Neural cell (in vitro differentiated cells): ENCODE measurements around the gene SP6. TPM values are rescaled to one million over a fixed set of nuclear protein-coding genes. Genes with fewer than 3 reads are reported as not detected.

Source experiments
- H2AFZ ChIP-seq: fragments of 200-600, 300-800 bp; sonication (generic), shearing (Covaris generic); 2 replicates; pipeline ENCODE4 v1.6.0; 2014; ENCODE audit warnings: low read depth, mild to moderate bottlenecking, antibody characterized with exemption, low read length, moderate library complexity
- H3F3A ChIP-seq: fragments of 200-600 bp; shearing (Covaris generic); 2 replicates; pipeline ENCODE4 v1.6.1; 2016; ENCODE audit warnings: mild to moderate bottlenecking, moderate library complexity, mixed read lengths, antibody characterized with exemption, low read length; ENCODE audit not compliant: insufficient read depth, poor library complexity, severe bottlenecking
- H3K27ac ChIP-seq: fragments of 200-600, 300-800 bp; sonication (generic), shearing (Covaris generic); 2 replicates; pipeline ENCODE4 v1.5.1; 2014; ENCODE audit warnings: mild to moderate bottlenecking, low read length, moderate library complexity
- H3K27me3 ChIP-seq: fragments of 300-800, 200-600 bp; sonication (generic), shearing (Covaris generic); 2 replicates; pipeline ENCODE4 v1.6.0; 2014; ENCODE audit warnings: mild to moderate bottlenecking, low read depth, low read length, moderate library complexity; ENCODE audit not compliant: insufficient read depth
- H3K36me3 ChIP-seq: fragments of 300-800, 200-600 bp; sonication (generic), shearing (Covaris generic); 2 replicates; pipeline ENCODE4 v1.5.1; 2014; ENCODE audit warnings: mild to moderate bottlenecking, antibody characterized with exemption, low read length, moderate library complexity; ENCODE audit not compliant: insufficient read depth
- H3K4me2 ChIP-seq: fragments of 300-800, 200-600 bp; sonication (generic), shearing (Covaris generic); 2 replicates; pipeline ENCODE4 v1.6.0; 2014; ENCODE audit warnings: mild to moderate bottlenecking, low read length
- H3K4me3 ChIP-seq: fragments of 300-800, 200-600 bp; sonication (generic), shearing (Covaris generic); 2 replicates; pipeline ENCODE4 v1.5.1; 2014; ENCODE audit warnings: mild to moderate bottlenecking, low read length, moderate library complexity
- H3K79me2 ChIP-seq: fragments of 200-600 bp; shearing (Covaris generic); replicated peaks from 2 replicates; pipeline ENCODE4 v1.6.0; 2014; ENCODE audit warnings: mild to moderate bottlenecking, low read length, moderate library complexity; ENCODE audit not compliant: insufficient read depth
- H3K9ac ChIP-seq: fragments of 300-800, 200-600 bp; sonication (generic), shearing (Covaris generic); 2 replicates; pipeline ENCODE4 v1.6.1; 2016; ENCODE audit warnings: mild to moderate bottlenecking, low read length, mixed read lengths
- H3K9me2 ChIP-seq: fragments of 200-600 bp; shearing (Covaris generic); 2 replicates; pipeline ENCODE4 v1.6.1; 2016; ENCODE audit warnings: mild to moderate bottlenecking, low read length, mixed read lengths; ENCODE audit not compliant: insufficient read depth
- H3K9me3 ChIP-seq: fragments of 200-600, 300-800 bp; sonication (generic), shearing (Covaris generic); 2 replicates; pipeline ENCODE4 v1.6.1; 2016; ENCODE audit warnings: mild to moderate bottlenecking, mixed run types, low read length, moderate library complexity, mixed read lengths
- H4K20me1 ChIP-seq: fragments of 200-600 bp; shearing (Covaris generic); 2 replicates; pipeline ENCODE4 v1.6.1; 2016; ENCODE audit warnings: mild to moderate bottlenecking, mixed run types; ENCODE audit not compliant: insufficient read depth
- CTCF ChIP-seq: fragments of 450-650 bp; IDR thresholded peaks from 2 replicates; pipeline ENCODE4 v1.5.1; 2014; ENCODE audit warnings: antibody characterized with exemption, mild to moderate bottlenecking, moderate library complexity; ENCODE audit not compliant: poor library complexity, severe bottlenecking
- EP300 ChIP-seq: fragments of 450-650 bp; conservative IDR thresholded peaks from 2 replicates; pipeline ENCODE4 v1.6.1; 2014; ENCODE audit warnings: antibody characterized with exemption, mild to moderate bottlenecking, moderate library complexity; ENCODE audit not compliant: poor library complexity, severe bottlenecking
- EZH2 ChIP-seq: fragments of 200-600, 300-800 bp; shearing (Covaris generic), sonication (generic); IDR thresholded peaks from 2 replicates; pipeline ENCODE4 v1.6.1; 2014; ENCODE audit warnings: antibody characterized with exemption, low read length, borderline replicate concordance, mild to moderate bottlenecking; ENCODE audit not compliant: insufficient read depth, poor library complexity, severe bottlenecking
- MXI1 ChIP-seq: fragments of 450-650 bp; conservative IDR thresholded peaks from 2 replicates; pipeline ENCODE4 v1.6.1; 2014; ENCODE audit warnings: antibody characterized with exemption, mild to moderate bottlenecking; ENCODE audit not compliant: poor library complexity, severe bottlenecking
- POLR2AphosphoS5 ChIP-seq: IDR thresholded peaks from 2 replicates; pipeline ENCODE4 v1.6.1; 2012
- RAD21 ChIP-seq: fragments of 450-650 bp; conservative IDR thresholded peaks from 2 replicates; pipeline ENCODE4 v1.6.1; 2014; ENCODE audit warnings: antibody characterized with exemption, mild to moderate bottlenecking, moderate library complexity
- SMC3 ChIP-seq: fragments of 450-650 bp; conservative IDR thresholded peaks from 2 replicates; pipeline ENCODE4 v1.6.1; 2014; ENCODE audit warnings: antibody characterized with exemption, mild to moderate bottlenecking, moderate library complexity; ENCODE audit not compliant: poor library complexity
- TAF1 ChIP-seq: IDR thresholded peaks from 2 replicates; pipeline ENCODE4 v1.6.1; 2012; ENCODE audit warnings: low read depth
- polyA plus RNA-seq: library from polyadenylated mRNA; depleted of rRNA; stranded (reverse); fragments of >200 nt; gene quantifications from 2 replicates; pipeline ENCODE4 v1.2.3, GENCODE V29; 2014
- TF ChIP-seq, protein P1 (sequence below): IDR thresholded peaks from 2 replicates; pipeline ENCODE4 v1.6.1; 2012; ENCODE audit warnings: borderline replicate concordance

SP6 gene
- polyA plus RNA-seq, 1 donor from 2014 or later, result 0.42 TPM

GRCh38 chr17:47841488-47842291, 9.3 kb downstream of the SP6 start:
- Histone ChIP-seq H3K36me3 (no peaks in the 10 kb centered on the region), H3K4me3 (peak overlapping the region; percentile 81), H2AFZ (peak overlapping the region; percentile 84), H3K4me2 (no peak overlapping the region), H3K9ac (peak overlapping the region; percentile 80), H3K79me2 (no peaks in the 10 kb centered on the region), H3K27me3 (peaks cover 24% of the 10 kb centered on the region), H3K27ac (no peak overlapping the region), H3F3A (no peaks in the 10 kb centered on the region), H4K20me1 (no peaks in the 10 kb centered on the region), H3K9me2 (no peaks in the 10 kb centered on the region), H3K9me3 (no peaks in the 10 kb centered on the region)
- TF ChIP-seq TAF1, result no peak
- TF ChIP-seq, protein P1, sequence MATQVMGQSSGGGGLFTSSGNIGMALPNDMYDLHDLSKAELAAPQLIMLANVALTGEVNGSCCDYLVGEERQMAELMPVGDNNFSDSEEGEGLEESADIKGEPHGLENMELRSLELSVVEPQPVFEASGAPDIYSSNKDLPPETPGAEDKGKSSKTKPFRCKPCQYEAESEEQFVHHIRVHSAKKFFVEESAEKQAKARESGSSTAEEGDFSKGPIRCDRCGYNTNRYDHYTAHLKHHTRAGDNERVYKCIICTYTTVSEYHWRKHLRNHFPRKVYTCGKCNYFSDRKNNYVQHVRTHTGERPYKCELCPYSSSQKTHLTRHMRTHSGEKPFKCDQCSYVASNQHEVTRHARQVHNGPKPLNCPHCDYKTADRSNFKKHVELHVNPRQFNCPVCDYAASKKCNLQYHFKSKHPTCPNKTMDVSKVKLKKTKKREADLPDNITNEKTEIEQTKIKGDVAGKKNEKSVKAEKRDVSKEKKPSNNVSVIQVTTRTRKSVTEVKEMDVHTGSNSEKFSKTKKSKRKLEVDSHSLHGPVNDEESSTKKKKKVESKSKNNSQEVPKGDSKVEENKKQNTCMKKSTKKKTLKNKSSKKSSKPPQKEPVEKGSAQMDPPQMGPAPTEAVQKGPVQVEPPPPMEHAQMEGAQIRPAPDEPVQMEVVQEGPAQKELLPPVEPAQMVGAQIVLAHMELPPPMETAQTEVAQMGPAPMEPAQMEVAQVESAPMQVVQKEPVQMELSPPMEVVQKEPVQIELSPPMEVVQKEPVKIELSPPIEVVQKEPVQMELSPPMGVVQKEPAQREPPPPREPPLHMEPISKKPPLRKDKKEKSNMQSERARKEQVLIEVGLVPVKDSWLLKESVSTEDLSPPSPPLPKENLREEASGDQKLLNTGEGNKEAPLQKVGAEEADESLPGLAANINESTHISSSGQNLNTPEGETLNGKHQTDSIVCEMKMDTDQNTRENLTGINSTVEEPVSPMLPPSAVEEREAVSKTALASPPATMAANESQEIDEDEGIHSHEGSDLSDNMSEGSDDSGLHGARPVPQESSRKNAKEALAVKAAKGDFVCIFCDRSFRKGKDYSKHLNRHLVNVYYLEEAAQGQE, result no peak
- no peak for TF ChIP-seq EZH2
- no peak for TF ChIP-seq POLR2AphosphoS5

- Histone ChIP-seq H3K9me2 (no peaks in the 10 kb centered on the region), H3K79me2 (no peaks in the 10 kb centered on the region), H3K27me3 (peaks cover 16% of the 10 kb centered on the region), H3K27ac (peak within 1 kb of the TSS; percentile 17), H3K9me3 (no peaks in the 10 kb centered on the region), H3K9ac (peak within 1 kb of the TSS; percentile 80), H2AFZ (peak within 1 kb of the TSS; percentile 92), H4K20me1 (no peaks in the 10 kb centered on the region), H3K4me3 (peak within 1 kb of the TSS; percentile 81), H3K4me2 (peak within 1 kb of the TSS; percentile 62), H3K36me3 (no peaks in the 10 kb centered on the region), H3F3A (no peaks in the 10 kb centered on the region)
- TF ChIP-seq EZH2 (no peak), EP300 (peak; percentile 21), CTCF (peak; percentile 99), RAD21 (peak; percentile 96), SMC3 (peak; percentile 96), POLR2AphosphoS5 (peak; percentile 69), TAF1 (no peak), MXI1 (peak; percentile 68)
- TF ChIP-seq, protein P1, result peak; percentile 47
Observed at GRCh38 chr17:47840742-47841487, 10.0 kb downstream of the SP6 start, which contains the start of gene SCRN2. Gene SCRN2, minus strand, starts transcription at chr17:47841273. Its CDS starts 430 bp downstream, at chr17:47840843.
